T-helper 2 cell treated with Interferon-gamma antibody and Interleukin-4, amounts not matched to agents 5 μg/mL and 100 μg/mL, for 36 hours (primary cell): ENCODE data around the gene EFR3B.
"Not testable (repeated sequence)": the region's sequence is repeated elsewhere in the genome, so short reads cannot be mapped to it uniquely, and the experiment has no call there.

ENCODE experiments used
- DNase-seq: peaks from one replicate; pipeline ENCODE4 v3.0.0; 2021; ENCODE audit warnings: low spot score
- H3K27ac Mint-ChIP-seq: one replicate; pipeline ENCODE4 v1.8.0; 2021; ENCODE audit warnings: mild to moderate bottlenecking, mixed read lengths
- H3K27me3 Mint-ChIP-seq: one replicate; pipeline ENCODE4 v1.8.0; 2021; ENCODE audit warnings: low read depth, mixed read lengths
- H3K36me3 Mint-ChIP-seq: one replicate; pipeline ENCODE4 v1.8.0; 2021; ENCODE audit warnings: low read depth, mixed read lengths
- H3K4me1 Mint-ChIP-seq: one replicate; pipeline ENCODE4 v1.8.0; 2021; ENCODE audit warnings: low read depth, mixed read lengths
- H3K4me3 Mint-ChIP-seq: one replicate; pipeline ENCODE4 v1.8.0; 2022; ENCODE audit warnings: mild to moderate bottlenecking, moderate library complexity, mixed read lengths
- H3K9me3 Mint-ChIP-seq: one replicate; pipeline ENCODE4 v1.8.0; 2021; ENCODE audit warnings: mixed read lengths

EFR3B gene

GRCh38 chr2:25116956-25117355 lies 75.1 kb downstream of the EFR3B start:
- no peaks in the 10 kb centered on the region for H3K36me3 Mint-ChIP-seq
- H3K4me3 Mint-ChIP-seq, result no peak overlapping the region
- H3K27ac Mint-ChIP-seq, result no peak overlapping the region
- no peaks in the 10 kb centered on the region for H3K4me1 Mint-ChIP-seq
- no peaks in the 10 kb centered on the region for H3K9me3 Mint-ChIP-seq
- peaks cover 8% of the 10 kb centered on the region for H3K27me3 Mint-ChIP-seq
- no peak for DNase-seq

GRCh38 chr2:25119263-25119662 lies 77.4 kb downstream of the EFR3B start:
- H3K4me1 Mint-ChIP-seq, result peaks cover 2% of the 10 kb centered on the region
- H3K36me3 Mint-ChIP-seq, result no peaks in the 10 kb centered on the region
- H3K4me3 Mint-ChIP-seq, result no peak overlapping the region
- no peak overlapping the region for H3K27ac Mint-ChIP-seq
- DNase-seq, result no peak
- H3K9me3 Mint-ChIP-seq, result no peaks in the 10 kb centered on the region
- H3K27me3 Mint-ChIP-seq, result peaks cover 8% of the 10 kb centered on the region

GRCh38 chr2:25122367-25122766 lies 80.5 kb downstream of the EFR3B start:
- H3K4me1 Mint-ChIP-seq, result peaks cover 2% of the 10 kb centered on the region
- H3K4me3 Mint-ChIP-seq, result no peak overlapping the region
- no peak for DNase-seq
- H3K9me3 Mint-ChIP-seq, result no peaks in the 10 kb centered on the region
- no peak overlapping the region for H3K27ac Mint-ChIP-seq
- H3K27me3 Mint-ChIP-seq, result peaks cover 2% of the 10 kb centered on the region
- no peaks in the 10 kb centered on the region for H3K36me3 Mint-ChIP-seq

GRCh38 chr2:25123682-25124081 lies 81.8 kb downstream of the EFR3B start:
- DNase-seq, result no peak
- H3K27ac Mint-ChIP-seq, result no peak overlapping the region
- no peak overlapping the region for H3K4me3 Mint-ChIP-seq
- H3K4me1 Mint-ChIP-seq, result peaks cover 2% of the 10 kb centered on the region
- H3K27me3 Mint-ChIP-seq, result peaks cover 2% of the 10 kb centered on the region
- H3K9me3 Mint-ChIP-seq, result no peaks in the 10 kb centered on the region
- no peaks in the 10 kb centered on the region for H3K36me3 Mint-ChIP-seq

GRCh38 chr2:25125189-25125588 lies 83.3 kb downstream of the EFR3B start:
- Mint-ChIP-seq H3K27ac (no peak overlapping the region), H3K9me3 (no peaks in the 10 kb centered on the region), H3K27me3 (peaks cover 6% of the 10 kb centered on the region), H3K36me3 (no peaks in the 10 kb centered on the region), H3K4me1 (peaks cover 4% of the 10 kb centered on the region), H3K4me3 (no peak overlapping the region)
- DNase-seq, result no peak

GRCh38 chr2:25125976-25126375 lies 84.1 kb downstream of the EFR3B start:
- no peak for DNase-seq

GRCh38 chr2:25127071-25127470 lies 85.2 kb downstream of the EFR3B start:
- not testable (repeated sequence) for H3K27ac Mint-ChIP-seq, H3K4me1 Mint-ChIP-seq, H3K4me3 Mint-ChIP-seq, H3K9me3 Mint-ChIP-seq, H3K36me3 Mint-ChIP-seq, DNase-seq
- H3K27me3 Mint-ChIP-seq, result peaks cover 21% of the 10 kb centered on the region

More at GRCh38 chr2:25125976-25126375, 84.1 kb downstream of the EFR3B start:
- no peak overlapping the region for H3K4me3 Mint-ChIP-seq
- no peaks in the 10 kb centered on the region for H3K9me3 Mint-ChIP-seq
- peaks cover 4% of the 10 kb centered on the region for H3K4me1 Mint-ChIP-seq
- no peak overlapping the region for H3K27ac Mint-ChIP-seq
- H3K27me3 Mint-ChIP-seq, result peaks cover 13% of the 10 kb centered on the region
- no peaks in the 10 kb centered on the region for H3K36me3 Mint-ChIP-seq

GRCh38 chr2:25127646-25128045 lies 85.8 kb downstream of the EFR3B start:
- Mint-ChIP-seq H3K4me3 (no peak overlapping the region), H3K9me3 (no peaks in the 10 kb centered on the region), H3K27me3 (peaks cover 27% of the 10 kb centered on the region), H3K36me3 (no peaks in the 10 kb centered on the region), H3K4me1 (peaks cover 5% of the 10 kb centered on the region), H3K27ac (no peak overlapping the region)
- DNase-seq, result no peak

GRCh38 chr2:25129901-25130520 lies 88.1 kb downstream of the EFR3B start:
- H3K4me1 Mint-ChIP-seq, result peaks cover 3% of the 10 kb centered on the region
- no peak for DNase-seq
- no peaks in the 10 kb centered on the region for H3K36me3 Mint-ChIP-seq
- H3K27me3 Mint-ChIP-seq, result peaks cover 49% of the 10 kb centered on the region
- H3K4me3 Mint-ChIP-seq, result no peak overlapping the region
- H3K9me3 Mint-ChIP-seq, result no peaks in the 10 kb centered on the region
- peak overlapping the region; percentile 24 for H3K27ac Mint-ChIP-seq

- Mint-ChIP-seq H3K36me3 (no peaks in the 10 kb centered on the region), H3K4me3 (peak overlapping the region; percentile 70), H3K27ac (no peak overlapping the region), H3K4me1 (peaks cover 3% of the 10 kb centered on the region), H3K9me3 (no peaks in the 10 kb centered on the region), H3K27me3 (peaks cover 58% of the 10 kb centered on the region)
- DNase-seq, result no peak
These were observed 89.3 kb downstream of the EFR3B start for GRCh38 chr2:25131253-25131566.

- Mint-ChIP-seq H3K27ac (no peak overlapping the region), H3K27me3 (peaks cover 60% of the 10 kb centered on the region), H3K36me3 (no peaks in the 10 kb centered on the region), H3K4me1 (peaks cover 3% of the 10 kb centered on the region), H3K9me3 (no peaks in the 10 kb centered on the region), H3K4me3 (peak overlapping the region; percentile 70)
- DNase-seq, result no peak
These were observed 89.9 kb downstream of the EFR3B start for GRCh38 chr2:25131567-25132298.

- H3K27ac Mint-ChIP-seq, result no peak overlapping the region
- H3K36me3 Mint-ChIP-seq, result no peaks in the 10 kb centered on the region
- H3K4me3 Mint-ChIP-seq, result peak overlapping the region; percentile 22
- H3K9me3 Mint-ChIP-seq, result no peaks in the 10 kb centered on the region
- H3K27me3 Mint-ChIP-seq, result peaks cover 60% of the 10 kb centered on the region
- DNase-seq, result no peak
- H3K4me1 Mint-ChIP-seq, result peaks cover 3% of the 10 kb centered on the region
These were observed 90.4 kb downstream of the EFR3B start for GRCh38 chr2:25132299-25132635.

GRCh38 chr2:25132693-25133092 lies 90.8 kb downstream of the EFR3B start:
- no peak overlapping the region for H3K27ac Mint-ChIP-seq
- no peaks in the 10 kb centered on the region for H3K36me3 Mint-ChIP-seq
- DNase-seq, result no peak
- H3K4me3 Mint-ChIP-seq, result no peak overlapping the region
- H3K4me1 Mint-ChIP-seq, result peaks cover 3% of the 10 kb centered on the region
- H3K27me3 Mint-ChIP-seq, result peaks cover 60% of the 10 kb centered on the region
- H3K9me3 Mint-ChIP-seq, result no peaks in the 10 kb centered on the region

GRCh38 chr2:25140535-25140934 lies 98.7 kb downstream of the EFR3B start:
- H3K27ac Mint-ChIP-seq, result not testable (repeated sequence)

GRCh38 chr2:25141120-25141519 lies 99.2 kb downstream of the EFR3B start:
- H3K36me3 Mint-ChIP-seq, result no peaks in the 10 kb centered on the region
- no peak overlapping the region for H3K27ac Mint-ChIP-seq
- DNase-seq, result no peak
- no peaks in the 10 kb centered on the region for H3K9me3 Mint-ChIP-seq
- no peak overlapping the region for H3K4me3 Mint-ChIP-seq
- H3K4me1 Mint-ChIP-seq, result peaks cover 4% of the 10 kb centered on the region
- peaks cover 7% of the 10 kb centered on the region for H3K27me3 Mint-ChIP-seq

More at GRCh38 chr2:25140535-25140934, 98.7 kb downstream of the EFR3B start:
- H3K4me3 Mint-ChIP-seq, H3K9me3 Mint-ChIP-seq, H3K36me3 Mint-ChIP-seq, H3K4me1 Mint-ChIP-seq, H3K27me3 Mint-ChIP-seq, DNase-seq: not testable (repeated sequence)
